GM21390 (cell line): Measurements from ENCODE around the gene CARD10.
A peak's percentile ranks its signal among the peaks of the same experiment; 100 is the strongest.
"Not testable (repeated sequence)": the region's sequence is repeated elsewhere in the genome, so short reads cannot be mapped to it uniquely, and the experiment has no call there.

Experiments
- ATAC-seq: cut with Tn5 transposase; IDR thresholded peaks from one replicate; pipeline ENCODE4 v1.9.1; 2021; ENCODE audit not compliant: unreplicated experiment

CARD10 gene

GRCh38 chr22:37557321-37558001, 38.2 kb upstream of the CARD10 start:
- ATAC-seq = no peak

GRCh38 chr22:37556710-37557109, 37.5 kb upstream of the CARD10 start:
- ATAC-seq = no peak

GRCh38 chr22:37555029-37555428, 35.8 kb upstream of the CARD10 start:
- no peak for ATAC-seq

GRCh38 chr22:37553725-37554124, 34.5 kb upstream of the CARD10 start:
- no peak for ATAC-seq

- no peak for ATAC-seq
Measured at GRCh38 chr22:37552524-37553163, 33.4 kb upstream of the CARD10 start.

- no peak for ATAC-seq
Measured at GRCh38 chr22:37551981-37552380, 32.8 kb upstream of the CARD10 start.

GRCh38 chr22:37550921-37551320, 31.7 kb upstream of the CARD10 start:
- not testable (repeated sequence) for ATAC-seq

GRCh38 chr22:37549704-37550059, 30.5 kb upstream of the CARD10 start:
- no peak for ATAC-seq

GRCh38 chr22:37547251-37547741, 28.1 kb upstream of the CARD10 start:
- no peak for ATAC-seq

- no peak for ATAC-seq
Measured at GRCh38 chr22:37546437-37547250, 27.4 kb upstream of the CARD10 start.

GRCh38 chr22:37545703-37546436, 26.7 kb upstream of the CARD10 start:
- no peak for ATAC-seq

- no peak for ATAC-seq
Measured at GRCh38 chr22:37544955-37545702, 25.9 kb upstream of the CARD10 start.

GRCh38 chr22:37542959-37543358, 23.7 kb upstream of the CARD10 start:
- ATAC-seq = no peak

- not testable (repeated sequence) for ATAC-seq
Measured at GRCh38 chr22:37542416-37542815, 23.2 kb upstream of the CARD10 start.

GRCh38 chr22:37539790-37540189, 20.6 kb upstream of the CARD10 start:
- ATAC-seq = not testable (repeated sequence)

GRCh38 chr22:37538590-37539357, 19.6 kb upstream of the CARD10 start:
- ATAC-seq = peak; percentile 70

- ATAC-seq = no peak
Measured at GRCh38 chr22:37535159-37535558, 15.9 kb upstream of the CARD10 start.

GRCh38 chr22:37534445-37534844, 15.2 kb upstream of the CARD10 start:
- ATAC-seq = no peak

GRCh38 chr22:37533995-37534394, 14.8 kb upstream of the CARD10 start:
- ATAC-seq = no peak
